Choroid plexus epithelial cell (primary cell): ENCODE measurements around the gene ABCC9.

ENCODE experiments used
- DNase-seq: peaks from one replicate; pipeline ENCODE4 v3.0.0-alpha.2; 2010; ENCODE audit warnings: low read depth
- H3K4me3 ChIP-seq: 2 replicates; pipeline ENCODE4 v1.5.1; 2011; ENCODE audit warnings: low read depth, mild to moderate bottlenecking, control low read depth, low read length, moderate library complexity
- TF ChIP-seq, protein P1 (sequence below): conservative IDR thresholded peaks from 2 replicates; pipeline ENCODE4 v1.5.1; 2011; ENCODE audit warnings: low read depth, mild to moderate bottlenecking, control low read depth, inconsistent platforms, low read length, moderate library complexity

The ABCC9 gene

GRCh38 chr12:21940549-21941505 lies at the start of gene ABCC9:
Gene ABCC9 (minus strand): TSS chr12:21941426. CDS start chr12:21936674, 4,752 bp downstream.
- DNase-seq, result peak; percentile 29
- TF ChIP-seq, protein P1, sequence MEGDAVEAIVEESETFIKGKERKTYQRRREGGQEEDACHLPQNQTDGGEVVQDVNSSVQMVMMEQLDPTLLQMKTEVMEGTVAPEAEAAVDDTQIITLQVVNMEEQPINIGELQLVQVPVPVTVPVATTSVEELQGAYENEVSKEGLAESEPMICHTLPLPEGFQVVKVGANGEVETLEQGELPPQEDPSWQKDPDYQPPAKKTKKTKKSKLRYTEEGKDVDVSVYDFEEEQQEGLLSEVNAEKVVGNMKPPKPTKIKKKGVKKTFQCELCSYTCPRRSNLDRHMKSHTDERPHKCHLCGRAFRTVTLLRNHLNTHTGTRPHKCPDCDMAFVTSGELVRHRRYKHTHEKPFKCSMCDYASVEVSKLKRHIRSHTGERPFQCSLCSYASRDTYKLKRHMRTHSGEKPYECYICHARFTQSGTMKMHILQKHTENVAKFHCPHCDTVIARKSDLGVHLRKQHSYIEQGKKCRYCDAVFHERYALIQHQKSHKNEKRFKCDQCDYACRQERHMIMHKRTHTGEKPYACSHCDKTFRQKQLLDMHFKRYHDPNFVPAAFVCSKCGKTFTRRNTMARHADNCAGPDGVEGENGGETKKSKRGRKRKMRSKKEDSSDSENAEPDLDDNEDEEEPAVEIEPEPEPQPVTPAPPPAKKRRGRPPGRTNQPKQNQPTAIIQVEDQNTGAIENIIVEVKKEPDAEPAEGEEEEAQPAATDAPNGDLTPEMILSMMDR, result peak; percentile 8
- peak within 1 kb of the TSS; percentile 51 for H3K4me3 ChIP-seq

GRCh38 chr12:21989819-21990412 lies 48.7 kb upstream of the ABCC9 start:
- peak; percentile 75 for DNase-seq
- TF ChIP-seq, protein P1, result peak; percentile 71
- no peak overlapping the region for H3K4me3 ChIP-seq

- TF ChIP-seq, protein P1, result no peak
- no peak overlapping the region for H3K4me3 ChIP-seq
- no peak for DNase-seq
These were observed 47.4 kb upstream of the ABCC9 start for GRCh38 chr12:21988619-21989018.

DNA sequence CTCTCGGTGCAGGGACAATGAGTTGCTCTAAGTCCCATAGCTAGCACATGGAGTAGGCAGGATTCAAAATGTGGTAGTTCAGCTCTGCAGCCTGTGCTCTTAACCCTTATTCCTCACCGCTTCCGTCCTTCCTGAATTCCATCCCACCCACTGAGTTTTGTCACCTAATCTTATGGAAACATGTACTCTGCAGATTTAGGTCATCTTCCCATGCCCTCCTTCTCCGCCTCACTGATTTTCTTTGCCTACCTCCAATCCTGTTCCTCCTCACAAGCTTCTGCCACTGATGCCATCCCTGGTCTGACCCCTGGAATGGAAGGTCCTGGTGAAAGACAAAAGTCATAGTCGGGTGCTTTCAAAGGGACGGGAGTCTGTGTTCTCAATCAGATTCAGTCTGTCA lies 46.5 kb upstream of the ABCC9 start:
- TF ChIP-seq, protein P1, result no peak
- DNase-seq, result peak; percentile 4
- no peak overlapping the region for H3K4me3 ChIP-seq

DNA sequence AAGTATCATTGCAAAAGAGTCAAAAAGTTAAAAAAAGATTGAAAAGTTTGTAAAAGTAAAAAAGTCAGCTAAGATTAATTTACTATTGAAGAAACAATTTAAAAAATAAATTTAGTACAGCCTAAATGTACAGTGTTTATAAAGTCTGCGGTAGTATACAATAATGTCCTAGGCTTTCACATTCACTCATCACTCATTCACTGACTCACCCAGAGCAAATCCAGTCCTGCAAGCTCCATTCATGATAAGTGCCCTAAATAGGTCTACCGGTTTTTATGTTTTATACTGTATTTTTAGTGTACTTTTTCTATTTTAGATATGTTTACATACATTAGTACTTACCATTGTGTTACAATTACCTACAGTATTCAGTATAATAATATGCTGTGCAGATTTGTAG lies 43.9 kb upstream of the ABCC9 start:
- DNase-seq, result no peak
- TF ChIP-seq, protein P1, result no peak
- H3K4me3 ChIP-seq, result no peak overlapping the region

DNA sequence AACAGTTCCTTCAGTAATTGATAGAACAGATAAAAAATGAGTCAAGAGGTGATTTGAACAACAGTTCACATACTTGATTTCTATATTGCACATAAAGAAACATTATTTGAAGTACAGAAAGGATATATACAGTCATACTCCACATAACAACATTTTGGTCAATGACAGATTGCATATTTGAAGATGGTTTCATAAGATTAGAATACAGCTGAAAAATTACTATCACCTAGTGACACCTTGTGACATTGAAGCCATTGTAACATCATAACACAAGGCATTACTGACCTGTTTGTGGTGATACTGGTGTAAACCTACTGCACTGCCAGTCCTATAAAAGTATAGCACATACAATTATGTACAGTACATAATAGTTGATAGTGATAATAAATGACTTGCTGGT lies 43.1 kb upstream of the ABCC9 start:
- no peak overlapping the region for H3K4me3 ChIP-seq
- DNase-seq, result no peak
- TF ChIP-seq, protein P1, result no peak
